GM10847 (cell line): ENCODE measurements around the gene ZNF213.

Experiments used
- POLR2A ChIP-seq: IDR thresholded peaks from 2 replicates; pipeline ENCODE4 v1.6.1; 2011; ENCODE audit not compliant: insufficient read length; ENCODE audit errors: extremely low read depth

The ZNF213 gene

DNA sequence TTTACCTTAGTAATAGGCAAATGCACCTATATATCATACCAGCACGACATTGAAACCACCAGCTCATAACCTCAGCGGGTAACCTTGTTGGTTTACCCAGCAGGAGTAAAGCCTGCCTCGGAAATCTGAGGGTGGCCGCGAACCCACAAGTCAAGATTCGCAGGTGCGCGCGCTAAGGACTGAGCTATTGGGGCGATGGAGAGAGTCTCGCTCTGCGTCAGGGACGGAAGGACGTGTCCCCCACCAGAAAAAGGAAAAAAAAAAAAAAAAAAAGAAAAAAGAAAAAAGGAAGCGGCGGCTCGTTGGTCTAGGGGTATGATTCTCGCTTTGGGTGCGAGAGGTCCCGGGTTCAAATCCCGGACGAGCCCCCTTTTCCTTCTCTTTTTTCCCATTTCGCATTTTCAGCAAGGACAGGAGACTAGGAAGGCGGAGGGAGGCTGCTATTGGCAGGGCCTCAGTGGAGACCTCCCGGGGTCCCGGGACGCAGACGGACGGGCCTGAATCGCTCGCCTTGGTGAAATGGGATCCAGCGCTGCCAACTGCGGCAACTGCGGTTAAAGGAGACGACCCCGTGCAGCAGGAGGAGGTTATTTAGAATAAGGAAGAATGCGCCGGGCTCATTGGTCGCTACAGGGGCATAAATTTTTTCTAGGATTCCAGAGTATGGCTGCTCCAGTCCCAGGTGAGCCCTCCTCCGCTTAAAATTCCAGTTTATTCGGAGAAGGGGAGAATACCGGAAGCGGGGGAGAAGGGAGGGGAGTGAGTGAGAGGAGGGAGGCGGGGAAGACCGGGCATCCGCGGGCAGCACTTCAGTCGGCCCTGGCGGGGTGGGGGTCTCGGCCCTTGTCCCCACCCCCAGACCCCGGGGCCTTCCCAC is 53.2 kb downstream of the ZNF213 start, which contains the start of gene OR1F1:
TSS of gene OR1F1 (plus strand) at position 407 of the 877 bp plus-strand sequence.
- TF ChIP-seq POLR2A, result no peak

DNA sequence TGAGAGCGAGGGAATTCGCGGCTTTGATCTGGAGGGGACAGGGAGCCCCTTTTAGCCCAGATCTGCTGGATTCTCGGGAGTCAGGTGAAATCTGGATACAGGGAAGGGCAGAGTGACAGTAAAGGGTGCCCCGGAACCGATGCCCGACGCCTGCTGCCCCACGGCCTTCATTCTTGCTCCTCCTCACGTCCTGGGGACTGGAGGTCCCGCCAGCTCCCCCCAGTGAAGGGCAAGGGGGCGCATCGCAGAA is 53.8 kb downstream of the ZNF213 start:
- no peak for TF ChIP-seq POLR2A

DNA sequence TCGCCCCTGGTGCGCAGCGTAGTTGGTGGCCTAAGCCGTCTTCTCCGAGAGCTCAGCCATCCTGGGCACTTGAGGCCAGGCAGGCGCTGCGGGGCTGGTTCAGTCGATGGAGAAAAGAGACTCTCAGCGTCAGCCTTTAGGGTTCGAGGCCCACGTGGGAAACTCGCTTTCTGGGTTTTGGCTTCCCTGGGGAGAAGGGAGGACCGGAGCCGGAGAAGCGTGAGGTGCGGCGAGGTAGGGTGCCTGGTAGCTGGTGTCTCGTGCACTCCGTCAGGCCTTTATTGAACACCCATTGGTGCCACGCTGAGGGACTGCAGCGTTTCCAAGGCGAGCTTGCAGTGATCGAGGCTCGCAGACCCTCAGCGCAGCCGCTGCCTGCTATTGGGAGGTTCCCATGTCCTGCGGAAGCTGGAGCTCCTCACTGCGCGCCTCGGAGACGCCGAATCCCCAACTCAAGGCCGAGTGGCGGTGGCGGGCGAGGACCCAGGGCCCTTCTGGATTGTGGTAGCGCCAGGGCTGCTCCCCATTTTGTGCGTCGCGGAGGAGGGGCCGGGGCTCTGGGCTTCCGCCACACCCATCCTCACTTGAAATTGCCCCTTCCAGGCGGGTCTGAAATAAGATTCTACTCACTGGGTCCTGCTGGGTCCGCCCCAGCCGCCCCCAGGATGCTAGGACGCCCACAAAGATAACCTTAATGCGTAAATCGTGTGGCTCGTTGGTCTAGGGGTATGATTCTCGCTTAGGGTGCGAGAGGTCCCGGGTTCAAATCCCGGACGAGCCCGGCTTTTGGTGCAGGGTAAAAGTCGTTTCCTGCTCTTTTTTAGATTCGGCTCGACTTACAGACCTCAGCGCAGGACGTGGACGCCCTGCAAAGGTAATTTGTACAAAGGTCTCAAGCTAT is 54.3 kb downstream of the ZNF213 start:
- TF ChIP-seq POLR2A, result no peak

DNA sequence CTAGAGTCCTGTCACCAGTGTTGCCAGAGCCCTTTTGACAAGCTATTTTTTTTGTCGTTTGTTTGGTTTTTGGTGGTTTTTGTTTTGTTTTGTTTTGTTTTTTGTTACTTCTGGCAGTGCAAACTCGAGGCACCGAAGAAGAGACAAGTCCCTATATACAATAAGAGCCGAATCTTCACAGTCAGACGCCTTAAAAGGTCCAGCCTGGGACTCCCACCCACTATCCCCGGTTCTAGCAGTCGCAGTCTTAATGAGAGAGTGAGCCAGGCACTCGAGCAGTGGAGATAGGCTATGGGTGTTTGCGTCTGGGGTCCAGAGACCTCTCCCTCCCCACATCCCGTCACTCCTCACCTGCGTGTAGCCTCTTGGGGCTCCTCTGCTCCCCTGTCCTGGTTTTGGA is 55.0 kb downstream of the ZNF213 start:
- no peak for TF ChIP-seq POLR2A

DNA sequence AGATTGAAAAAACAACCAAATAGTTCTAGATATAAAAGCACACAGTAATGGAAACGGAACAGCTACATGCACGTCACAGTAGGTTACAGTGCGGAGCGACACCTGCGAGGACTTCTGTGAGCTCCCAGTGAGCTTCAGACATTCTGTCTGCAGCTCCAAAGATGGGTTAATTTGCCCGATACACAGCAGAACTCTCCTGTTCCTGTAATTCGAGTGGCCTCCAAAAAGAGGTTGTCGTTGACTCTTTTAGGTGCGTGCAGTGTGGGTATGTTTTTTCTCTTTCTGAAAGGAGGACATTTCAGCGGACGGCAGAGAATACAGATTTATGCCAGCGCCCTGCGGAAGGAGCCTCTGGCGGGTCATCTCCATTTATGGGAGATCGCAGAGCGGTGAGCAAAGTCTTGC is 56.1 kb downstream of the ZNF213 start:
- TF ChIP-seq POLR2A, result no peak
